HG02943 (cell line): ENCODE data around the gene FABP1.

Experiments
- ATAC-seq: cut with Tn5 transposase; IDR thresholded peaks from one replicate; pipeline ENCODE4 v1.9.1; 2021; ENCODE audit warnings: mild to moderate bottlenecking, low read depth, moderate library complexity; ENCODE audit not compliant: unreplicated experiment

Gene FABP1

GRCh38 chr2:88085602-88086001, 42.3 kb downstream of the FABP1 start:
- no peak for ATAC-seq

- ATAC-seq, result no peak
Measured at GRCh38 chr2:88085099-88085498, 42.8 kb downstream of the FABP1 start.

- ATAC-seq, result no peak
Measured at GRCh38 chr2:88082781-88083180, 45.1 kb downstream of the FABP1 start.

- ATAC-seq, result no peak
Measured at GRCh38 chr2:88081924-88082608, 45.8 kb downstream of the FABP1 start.

- ATAC-seq, result no peak
Measured at GRCh38 chr2:88080545-88080944, 47.3 kb downstream of the FABP1 start.

GRCh38 chr2:88078643-88079172, 49.2 kb downstream of the FABP1 start:
- ATAC-seq, result no peak

GRCh38 chr2:88077080-88077479, 50.8 kb downstream of the FABP1 start:
- no peak for ATAC-seq

- ATAC-seq, result no peak
Measured at GRCh38 chr2:88074854-88075292, 53.0 kb downstream of the FABP1 start.

- ATAC-seq, result no peak
Measured at GRCh38 chr2:88074150-88074549, 53.7 kb downstream of the FABP1 start.
